HepG2 (cell line): ENCODE results near the gene TPX2.

ENCODE experiments used
- DNMT1 ChIP-seq: sonication (generic); formaldehyde crosslinking; IDR thresholded peaks from 2 replicates; pipeline ENCODE4 v1.5.1; 2020; ENCODE audit warnings: mild to moderate bottlenecking, missing genetic modification reagents
- KLF13 ChIP-seq: sonication (generic); formaldehyde crosslinking; IDR thresholded peaks from 2 replicates; pipeline ENCODE4 v1.4.0; 2020; ENCODE audit warnings: mild to moderate bottlenecking, missing genetic modification reagents
- POLR2G ChIP-seq: fragments of 200-400 bp; formaldehyde crosslinking; IDR thresholded peaks from 2 replicates; pipeline ENCODE4 v1.6.1; 2018; ENCODE audit warnings: mild to moderate bottlenecking, low read depth, low read length, moderate library complexity
- SNRNP70 ChIP-seq: fragments of 200-400 bp; formaldehyde crosslinking; IDR thresholded peaks from 2 replicates; pipeline ENCODE4 v1.6.1; 2017; ENCODE audit warnings: mild to moderate bottlenecking, low read depth, low read length, moderate library complexity
- ZNF143 ChIP-seq: sonication (generic); formaldehyde crosslinking; IDR thresholded peaks from 2 replicates; pipeline ENCODE4 v1.4.0; 2020; ENCODE audit warnings: missing genetic modification reagents
- ZNF574 ChIP-seq: sonication (generic); formaldehyde crosslinking; IDR thresholded peaks from 2 replicates; pipeline ENCODE4 v1.4.0; 2020; ENCODE audit warnings: missing genetic modification reagents
- TF ChIP-seq, protein P1 (sequence below): sonication (generic); formaldehyde crosslinking; IDR thresholded peaks from 2 replicates; pipeline ENCODE4 v1.5.0; 2020; ENCODE audit warnings: mild to moderate bottlenecking, missing genetic modification reagents, moderate library complexity
- TF ChIP-seq, protein P2 (sequence below): sonication (generic); formaldehyde crosslinking; IDR thresholded peaks from 2 replicates; pipeline ENCODE4 v1.4.0; 2020; ENCODE audit warnings: missing genetic modification reagents
- TF ChIP-seq, protein P3 (sequence below): sonication (generic); formaldehyde crosslinking; IDR thresholded peaks from 2 replicates; pipeline ENCODE4 v1.5.1; 2020; ENCODE audit warnings: missing genetic modification reagents, mild to moderate bottlenecking, borderline replicate concordance

DNA sequence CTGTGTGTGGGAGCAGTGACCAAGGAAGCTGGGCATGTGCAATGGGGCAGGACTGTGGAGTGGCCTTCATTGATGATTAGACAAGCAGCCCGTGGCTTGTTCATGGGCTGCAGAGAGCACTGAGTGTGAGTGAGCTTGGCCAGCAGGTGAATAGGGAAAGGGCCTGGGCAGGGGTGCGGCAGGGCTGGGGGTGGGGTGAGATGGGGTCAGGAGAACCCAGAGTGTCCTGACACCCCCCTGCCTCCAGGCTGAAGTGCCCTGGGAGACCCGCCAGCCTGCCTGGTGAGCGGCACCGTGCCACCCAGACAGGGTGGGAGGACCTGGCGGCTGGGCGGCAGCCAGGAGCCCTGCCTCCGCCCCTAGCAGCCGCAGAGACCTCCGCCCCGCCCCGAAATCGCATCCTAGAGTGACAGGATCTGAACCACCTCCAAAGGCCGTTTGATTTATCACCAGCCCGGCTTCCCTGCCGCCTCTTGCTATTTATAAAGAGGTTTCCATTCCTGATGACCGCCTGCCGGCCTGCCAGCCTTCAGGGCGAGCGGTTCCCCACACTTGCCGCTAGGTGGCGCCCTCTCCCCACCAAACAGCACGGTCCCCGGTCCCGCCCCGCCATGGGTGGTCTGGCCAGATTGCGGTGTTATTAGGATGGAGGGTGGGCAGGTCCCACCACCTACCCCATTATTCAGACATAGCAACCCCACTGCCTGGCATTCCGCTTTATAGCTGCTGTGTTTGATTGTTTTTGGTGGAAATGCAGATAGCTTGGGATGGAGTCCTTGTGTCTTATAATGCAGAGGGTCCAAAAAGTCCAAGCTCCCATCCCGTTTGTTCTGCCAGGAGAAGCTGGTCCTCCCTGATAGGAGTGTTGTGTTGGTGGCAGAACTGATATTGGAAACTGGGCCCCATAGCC, 83.6 kb downstream of the TPX2 start:
- TF ChIP-seq, protein P1, sequence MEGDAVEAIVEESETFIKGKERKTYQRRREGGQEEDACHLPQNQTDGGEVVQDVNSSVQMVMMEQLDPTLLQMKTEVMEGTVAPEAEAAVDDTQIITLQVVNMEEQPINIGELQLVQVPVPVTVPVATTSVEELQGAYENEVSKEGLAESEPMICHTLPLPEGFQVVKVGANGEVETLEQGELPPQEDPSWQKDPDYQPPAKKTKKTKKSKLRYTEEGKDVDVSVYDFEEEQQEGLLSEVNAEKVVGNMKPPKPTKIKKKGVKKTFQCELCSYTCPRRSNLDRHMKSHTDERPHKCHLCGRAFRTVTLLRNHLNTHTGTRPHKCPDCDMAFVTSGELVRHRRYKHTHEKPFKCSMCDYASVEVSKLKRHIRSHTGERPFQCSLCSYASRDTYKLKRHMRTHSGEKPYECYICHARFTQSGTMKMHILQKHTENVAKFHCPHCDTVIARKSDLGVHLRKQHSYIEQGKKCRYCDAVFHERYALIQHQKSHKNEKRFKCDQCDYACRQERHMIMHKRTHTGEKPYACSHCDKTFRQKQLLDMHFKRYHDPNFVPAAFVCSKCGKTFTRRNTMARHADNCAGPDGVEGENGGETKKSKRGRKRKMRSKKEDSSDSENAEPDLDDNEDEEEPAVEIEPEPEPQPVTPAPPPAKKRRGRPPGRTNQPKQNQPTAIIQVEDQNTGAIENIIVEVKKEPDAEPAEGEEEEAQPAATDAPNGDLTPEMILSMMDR, result peak; percentile 100
- TF ChIP-seq ZNF574 (CRISPR knock-in tag) (0 out of 2 replicates have a peak, but pooled peaks have one; percentile 30), SNRNP70 (no peak), DNMT1 (CRISPR knock-in tag) (no peak), KLF13 (CRISPR knock-in tag) (no peak), ZNF143 (CRISPR knock-in tag) (no peak), POLR2G (no peak)
- TF ChIP-seq, protein P2, sequence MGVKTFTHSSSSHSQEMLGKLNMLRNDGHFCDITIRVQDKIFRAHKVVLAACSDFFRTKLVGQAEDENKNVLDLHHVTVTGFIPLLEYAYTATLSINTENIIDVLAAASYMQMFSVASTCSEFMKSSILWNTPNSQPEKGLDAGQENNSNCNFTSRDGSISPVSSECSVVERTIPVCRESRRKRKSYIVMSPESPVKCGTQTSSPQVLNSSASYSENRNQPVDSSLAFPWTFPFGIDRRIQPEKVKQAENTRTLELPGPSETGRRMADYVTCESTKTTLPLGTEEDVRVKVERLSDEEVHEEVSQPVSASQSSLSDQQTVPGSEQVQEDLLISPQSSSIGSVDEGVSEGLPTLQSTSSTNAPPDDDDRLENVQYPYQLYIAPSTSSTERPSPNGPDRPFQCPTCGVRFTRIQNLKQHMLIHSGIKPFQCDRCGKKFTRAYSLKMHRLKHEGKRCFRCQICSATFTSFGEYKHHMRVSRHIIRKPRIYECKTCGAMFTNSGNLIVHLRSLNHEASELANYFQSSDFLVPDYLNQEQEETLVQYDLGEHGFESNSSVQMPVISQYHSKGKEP (CRISPR knock-in tag), result no peak
- TF ChIP-seq, protein P3, sequence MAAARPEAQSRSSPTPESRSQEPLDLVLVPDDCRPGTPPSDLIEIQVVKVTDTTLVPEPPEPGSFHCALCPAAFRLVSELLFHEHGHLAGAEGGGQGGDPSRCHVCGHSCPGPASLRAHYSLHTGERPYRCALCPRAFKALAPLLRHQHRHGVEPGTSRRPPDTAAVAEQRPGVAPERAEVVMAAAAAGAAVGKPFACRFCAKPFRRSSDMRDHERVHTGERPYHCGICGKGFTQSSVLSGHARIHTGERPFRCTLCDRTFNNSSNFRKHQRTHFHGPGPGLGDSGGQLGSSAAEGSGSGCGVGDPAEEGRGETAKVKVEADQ, result no peak
